GM12891 (cell line): ENCODE measurements around the gene NAV2.

Experiments used
- POLR2A ChIP-seq: IDR thresholded peaks from 2 replicates; pipeline ENCODE4 v1.6.1; 2011; ENCODE audit warnings: low read depth, low read length, control low read depth
- POLR2AphosphoS5 ChIP-seq: IDR thresholded peaks from 2 replicates; pipeline ENCODE4 v1.6.1; 2011; ENCODE audit warnings: low read depth, low read length, control low read depth
- POU2F2 ChIP-seq: IDR thresholded peaks from 2 replicates; pipeline ENCODE4 v1.6.1; 2011; ENCODE audit warnings: low read depth, mild to moderate bottlenecking, control low read depth, low read length, moderate library complexity
- TAF1 ChIP-seq: IDR thresholded peaks from 2 replicates; pipeline ENCODE4 v1.6.1; 2011; ENCODE audit warnings: low read depth, low read length, control low read depth

- TF ChIP-seq TAF1 (no peak), POLR2AphosphoS5 (no peak), POLR2A (no peak), POU2F2 (no peak)
Measured at GRCh38 chr11:19873730-19874129, 161.1 kb downstream of the NAV2 start.
